Heart right ventricle (tissue), 16 donors: ENCODE measurements around the gene LANCL3. TPM values are rescaled to one million over a fixed set of nuclear protein-coding genes. Genes with fewer than 3 reads are reported as not detected.

ENCODE experiments used
- ATAC-seq, 8 donors: fragments of 200-7000 bp; cut with Tn5 transposase; one replicate each; pipeline ENCODE4 v1.9.1; 2020; ENCODE audit warnings: mild to moderate bottlenecking in 8 of 8, moderate library complexity in 8 of 8, moderate number of reproducible peaks in 1 of 8
- DNase-seq, 2 donors: peaks; one replicate each; pipeline ENCODE4 v3.0.0-alpha.2; 2020
- H3K27ac ChIP-seq, 10 donors: fragments of 200-600 bp; sonication (generic) in 2 of 10; one replicate each; pipeline versions ENCODE4 v1.5.0 to v1.8.0; 2020 to 2022; ENCODE audit warnings: mild to moderate bottlenecking in 3 of 10
- H3K27me3 ChIP-seq, 7 donors: fragments of 200-600 bp; one replicate each; pipeline ENCODE4 v1.8.0; 2021 to 2022; ENCODE audit warnings: mild to moderate bottlenecking in 2 of 7
- H3K36me3 ChIP-seq, 9 donors: fragments of 200-600 bp; sonication (generic) in 1 of 9; one replicate each; pipeline versions ENCODE4 v1.5.0 to v1.8.0; 2020 to 2022; ENCODE audit warnings: mild to moderate bottlenecking in 2 of 9
- H3K4me1 ChIP-seq, 9 donors: fragments of 200-600 bp; sonication (generic) in 1 of 9; one replicate each; pipeline versions ENCODE4 v1.5.0 to v1.8.0; 2020 to 2022; ENCODE audit warnings: mild to moderate bottlenecking in 4 of 9
- H3K4me3 ChIP-seq, 10 donors: fragments of 200-600 bp; sonication (generic) in 2 of 10; one replicate each; pipeline versions ENCODE4 v1.5.0 to v1.8.0; 2020 to 2022; ENCODE audit warnings: mild to moderate bottlenecking in 7 of 10, moderate library complexity in 2 of 10
- H3K9me3 ChIP-seq, 11 donors: fragments of 200-600 bp in 10 of 11; sonication (generic) in 2 of 11; one replicate each; pipeline versions ENCODE4 v1.5.0 to v1.8.0; 2013 to 2022; ENCODE audit warnings: mild to moderate bottlenecking in 2 of 11, control low read depth in 1 of 11, moderate library complexity in 1 of 11
- CTCF ChIP-seq, 9 donors: fragments of 200-600 bp; sonication (generic) in 2 of 9; IDR thresholded peaks; one replicate each; pipeline versions ENCODE4 v1.5.0 to v1.8.0; 2021 to 2022; ENCODE audit warnings: antibody characterized with exemption in 9 of 9, mild to moderate bottlenecking in 5 of 9, moderate library complexity in 1 of 9
- WGBS, 2 donors: extraction: QIAGEN DNeasy Blood & Tissue Kit; methylation state at CpG; one replicate each; pipeline ENCODE4 v1.1.7; 2013; ENCODE audit warnings: inconsistent platforms in 1 of 2; 5-methylcytosine and 5-hydroxymethylcytosine counted together
- intact Hi-C, 10 donors: fragments of 100-400 bp; cut with DNase I; formaldehyde crosslinking; loops; one replicate each; pipeline versions ENCODE4 v1.11.1 to v1.14.2; 2022
- polyA plus RNA-seq, 2 donors: library from polyadenylated mRNA; stranded (reverse); fragments of 200-250 nt; gene quantifications; one replicate each; pipeline ENCODE4 v1.2.3, GENCODE V29; 2013
- total RNA-seq, 10 donors: library from RNA; stranded (reverse); fragmentation: NEBNext Ultra II Directional in 3 of 10; extraction: Animal tissue kit (Norgen Biotek cat#: 25700) in 3 of 10; gene quantifications; one replicate each; pipeline versions ENCODE4 v1.2.1 to v1.2.4, GENCODE V29; 2021 to 2023
- donor health status: Arrhythmogenic right ventricular cardiomyopathy.
- donor health status: ischemic (EF 13 %, LVEDD 7.1; RV severe dilation, severe dysfunction).
- donor health status: healthy with polysubstance abuse.
- donor health status: DM: no; HTN: yes; CAD: no.
- donor health status: DM: no; HTN: no; CAD: no.
- donor health status: ischemic (EF 25% LVEDD 6.9; RV normal size, moderate dysfunction).
- donor health status: ischemic (EF 25% LVEDD 5.7; RV mildly dilated, moderate dysfunction).
- donor health status: healthy.
- donor health status: DM: yes; HTN: yes; CAD: no.
- donor health status: Ischemic cardiomyopathy.
- donor health status: ischemic (EF 35%, LVEDD 5.7; RV mildly dilated, moderate dysfunction).
- donor health status: nonischemic (EF 11% LVEDD 7.7; RV severe dilation, severe dysfunction).
- donor health status: DM: yes; HTN: yes; CAD: no.
- donor health status: PGD.
- donor health status: ischemic (EF 29% LVEDD 5.4; RV normal size, mild dysfunction).
- donor health status: nonischemic (EF 23%, LVEDD 6.1; RV moderate dilation, normal function).

LANCL3 gene
- total and polyA plus RNA-seq, 12 donors, result 0.04 to 0.56 (median 0.14) TPM

- ATAC-seq, result no peak
- intact Hi-C loops, result no loop called here
- DNase-seq, result no peak
- 66 to 91% methylated on average over 3 of the region's 3 CpGs for WGBS, 2 donors
- Histone ChIP-seq H3K4me3 (no peak overlapping the region), H3K27ac (no peak overlapping the region), H3K36me3 (no peaks in the 10 kb centered on the region), H3K27me3 (peaks cover 0 to 10% (median 0%) of the 10 kb centered on the region in 7 donors), H3K9me3 (no peaks in the 10 kb centered on the region), H3K4me1 (no peaks in the 10 kb centered on the region)
- no peak for TF ChIP-seq CTCF (IDR thresholded peaks at IDR 0.05)
Measured at GRCh38 chrX:37711991-37712390, 140.5 kb downstream of the LANCL3 start.

DNA sequence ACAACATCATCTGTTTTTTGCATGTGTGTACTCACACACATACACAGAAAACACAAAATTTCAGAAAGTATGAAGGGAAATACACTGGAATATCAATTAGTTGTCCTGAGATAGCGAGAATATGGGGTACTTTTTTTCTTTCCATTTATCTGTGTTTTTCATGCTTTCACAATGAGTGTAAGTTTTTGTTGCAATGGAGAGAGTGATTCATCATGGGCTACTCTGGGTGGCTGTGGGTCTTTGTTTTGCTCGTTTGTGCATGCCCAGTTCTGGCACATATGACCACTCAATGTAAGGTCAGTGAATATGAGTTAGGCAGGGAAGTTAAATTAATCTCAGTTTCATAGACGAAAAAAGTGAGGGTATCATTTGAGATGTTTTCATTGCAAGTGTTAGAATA lies 141.0 kb downstream of the LANCL3 start:
- Histone ChIP-seq H3K4me3 (no peak overlapping the region), H3K36me3 (no peaks in the 10 kb centered on the region), H3K4me1 (no peaks in the 10 kb centered on the region), H3K27me3 (peaks cover 0 to 10% (median 0%) of the 10 kb centered on the region in 7 donors), H3K9me3 (no peaks in the 10 kb centered on the region), H3K27ac (no peak overlapping the region)
- TF ChIP-seq CTCF (IDR thresholded peaks at IDR 0.05), result no peak
- WGBS, 2 donors, result 58 to 76% methylated on average over 3 of the region's 3 CpGs
- DNase-seq (no peak), ATAC-seq (no peak)
- intact Hi-C loops, result no loop called here

- 43 to 65% methylated on average over 2 of the region's 2 CpGs for WGBS, 2 donors
- ATAC-seq, result peak in 4 of 8 donors; percentile 64 to 88 (median 75)
- no peak for DNase-seq
Measured at GRCh38 chrX:37714479-37714878, 143.0 kb downstream of the LANCL3 start.

DNA sequence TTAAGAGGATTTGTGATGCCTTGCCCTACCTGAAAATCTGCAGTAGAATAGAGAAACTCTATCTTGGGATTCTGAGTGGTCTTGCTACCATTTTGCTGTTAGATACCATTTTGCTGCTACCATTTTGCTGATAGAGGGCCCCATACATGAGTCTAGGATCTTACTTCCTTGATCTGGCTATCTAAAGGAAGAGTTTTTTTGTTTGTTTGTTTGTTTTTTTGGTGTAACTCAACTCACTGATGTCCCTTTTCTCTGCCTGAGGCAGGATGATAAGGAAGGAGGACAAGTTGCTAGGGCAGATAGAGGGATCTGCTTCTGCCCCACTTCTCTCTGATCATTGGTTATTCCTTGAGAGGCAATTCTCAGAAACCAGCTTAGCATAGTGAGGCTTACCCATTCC lies 145.1 kb downstream of the LANCL3 start:
- Histone ChIP-seq H3K9me3 (no peaks in the 10 kb centered on the region), H3K4me3 (no peak overlapping the region), H3K4me1 (no peaks in the 10 kb centered on the region), H3K36me3 (no peaks in the 10 kb centered on the region), H3K27me3 (peaks cover 0 to 10% (median 0%) of the 10 kb centered on the region in 7 donors), H3K27ac (no peak overlapping the region)
- no peak for TF ChIP-seq CTCF (IDR thresholded peaks at IDR 0.05)
- ATAC-seq (no peak), DNase-seq (no peak)
- intact Hi-C loops, result no loop called here

More at GRCh38 chrX:37714479-37714878, 143.0 kb downstream of the LANCL3 start:
- Histone ChIP-seq H3K4me3 (no peak overlapping the region), H3K9me3 (no peaks in the 10 kb centered on the region), H3K27ac (peak overlapping the region in 2 of 10 donors; percentile 10 to 34), H3K27me3 (peaks cover 0 to 10% (median 0%) of the 10 kb centered on the region in 7 donors), H3K36me3 (no peaks in the 10 kb centered on the region), H3K4me1 (no peaks in the 10 kb centered on the region)
- intact Hi-C loops, result no loop called here
- no peak for TF ChIP-seq CTCF (IDR thresholded peaks at IDR 0.05)
